ENCODE data around the gene CCDC192. TPM values are rescaled to one million over a fixed set of nuclear protein-coding genes. Genes with fewer than 3 reads are reported as not detected.
"Not testable (repeated sequence)": the region's sequence is repeated elsewhere in the genome, so short reads cannot be mapped to it uniquely, and the experiment has no call there.

Gene CCDC192
- total RNA-seq, 1 experiment from 2014 or later, result not detected

GRCh38 chr5:127667926-127668325 lies 35.3 kb upstream of the CCDC192 start:
- Histone ChIP-seq H3K4me1 (ENCODE audit: insufficient read depth, low read length, poor library complexity, severe bottlenecking) (no peaks in the 10 kb centered on the region), H3K27ac (ENCODE audit: low read depth, low read length, poor library complexity, severe bottlenecking) (no peak overlapping the region), H3K36me3 (ENCODE audit: insufficient read depth, low read length, poor library complexity, severe bottlenecking) (no peaks in the 10 kb centered on the region), H3K4me3 (ENCODE audit: low read depth, low read length, poor library complexity, severe bottlenecking) (no peak overlapping the region), H3K9me3 (ENCODE audit: low read depth, low read length, poor library complexity, severe bottlenecking) (no peaks in the 10 kb centered on the region), H3K27me3 (replicated peaks; ENCODE audit: insufficient read depth, low read depth, low read length, poor library complexity) (peaks cover 25% of the 10 kb centered on the region)
- POLR2A ChIA-PET (ENCODE audit: low non-redundant PET), result no interaction called here
- DNase-seq (ENCODE audit: low spot score), result no peak
- no peak for TF ChIP-seq CTCF (conservative IDR thresholded peaks at IDR 0.05; ENCODE audit: low read depth, low read length)
- no peak for TF ChIP-seq EZH2 (IDR thresholded peaks at IDR 0.05; ENCODE audit: borderline replicate concordance, low read depth, low read length, poor library complexity, severe bottlenecking)
- CTCF ChIA-PET, result no interaction called here
- BruUV-seq (replicated peaks), result no TSS peak
- intact Hi-C loops (cut with micrococcal nuclease; ENCODE audit: unreplicated experiment), result no loop called here

- CTCF ChIA-PET, result interaction anchor here (0.6 kb wide), 1 partner anchor 13 kb away, joined by 3 read pairs; no protein-coding TSS in a partner anchor
- H3K4me3 ChIP-seq (ENCODE audit: low read depth, low read length, poor library complexity, severe bottlenecking), result no peak overlapping the region
Observed at GRCh38 chr5:127671218-127671617, 32.0 kb upstream of the CCDC192 start.

GRCh38 chr5:127673117-127673800 lies 29.9 kb upstream of the CCDC192 start:
- BruUV-seq (replicated peaks), result no TSS peak
- no peaks in the 10 kb centered on the region for H3K36me3 ChIP-seq (ENCODE audit: insufficient read depth, low read length, poor library complexity, severe bottlenecking)
- H3K27ac ChIP-seq (ENCODE audit: low read depth, low read length, poor library complexity, severe bottlenecking), result no peak overlapping the region
- no peak for TF ChIP-seq CTCF (conservative IDR thresholded peaks at IDR 0.05; ENCODE audit: low read depth, low read length)
- no peak for TF ChIP-seq EZH2 (IDR thresholded peaks at IDR 0.05; ENCODE audit: borderline replicate concordance, low read depth, low read length, poor library complexity, severe bottlenecking)
- no peaks in the 10 kb centered on the region for H3K4me1 ChIP-seq (ENCODE audit: insufficient read depth, low read length, poor library complexity, severe bottlenecking)
- no peaks in the 10 kb centered on the region for H3K9me3 ChIP-seq (ENCODE audit: low read depth, low read length, poor library complexity, severe bottlenecking)
- DNase-seq (ENCODE audit: low spot score), result no peak
- ChIA-PET POLR2A (ENCODE audit: low non-redundant PET) (no interaction called here), CTCF (no interaction called here)
- H3K4me3 ChIP-seq (ENCODE audit: low read depth, low read length, poor library complexity, severe bottlenecking), result no peak overlapping the region
- H3K27me3 ChIP-seq (replicated peaks; ENCODE audit: insufficient read depth, low read depth, low read length, poor library complexity), result peaks cover 11% of the 10 kb centered on the region
- intact Hi-C loops (cut with micrococcal nuclease; ENCODE audit: unreplicated experiment), result no loop called here

More at GRCh38 chr5:127671218-127671617, 32.0 kb upstream of the CCDC192 start:
- peak; percentile 9 for DNase-seq (ENCODE audit: low spot score)
- H3K4me1 ChIP-seq (ENCODE audit: insufficient read depth, low read length, poor library complexity, severe bottlenecking), result no peaks in the 10 kb centered on the region
- TF ChIP-seq CTCF (conservative IDR thresholded peaks at IDR 0.05; ENCODE audit: low read depth, low read length), result no peak
- TF ChIP-seq EZH2 (IDR thresholded peaks at IDR 0.05; ENCODE audit: borderline replicate concordance, low read depth, low read length, poor library complexity, severe bottlenecking), result no peak
- POLR2A ChIA-PET (ENCODE audit: low non-redundant PET), result no interaction called here
- no TSS peak for BruUV-seq (replicated peaks)
- intact Hi-C loops (cut with micrococcal nuclease; ENCODE audit: unreplicated experiment), result no loop called here
- H3K9me3 ChIP-seq (ENCODE audit: low read depth, low read length, poor library complexity, severe bottlenecking), result no peaks in the 10 kb centered on the region
- H3K27me3 ChIP-seq (replicated peaks; ENCODE audit: insufficient read depth, low read depth, low read length, poor library complexity), result peaks cover 15% of the 10 kb centered on the region
- no peaks in the 10 kb centered on the region for H3K36me3 ChIP-seq (ENCODE audit: insufficient read depth, low read length, poor library complexity, severe bottlenecking)
- no peak overlapping the region for H3K27ac ChIP-seq (ENCODE audit: low read depth, low read length, poor library complexity, severe bottlenecking)

- H3K27ac ChIP-seq (ENCODE audit: low read depth, low read length, poor library complexity, severe bottlenecking); BruUV-seq (replicated peaks); DNase-seq (ENCODE audit: low spot score); intact Hi-C loops (cut with micrococcal nuclease; ENCODE audit: unreplicated experiment); H3K4me3 ChIP-seq (ENCODE audit: low read depth, low read length, poor library complexity, severe bottlenecking); H3K4me1 ChIP-seq (ENCODE audit: insufficient read depth, low read length, poor library complexity, severe bottlenecking); H3K27me3 ChIP-seq (replicated peaks; ENCODE audit: insufficient read depth, low read depth, low read length, poor library complexity); POLR2A ChIA-PET (ENCODE audit: low non-redundant PET); H3K36me3 ChIP-seq (ENCODE audit: insufficient read depth, low read length, poor library complexity, severe bottlenecking); H3K9me3 ChIP-seq (ENCODE audit: low read depth, low read length, poor library complexity, severe bottlenecking): not testable (repeated sequence)
- CTCF ChIA-PET, result interaction anchor here (0.7 kb wide), 1 partner anchor 24 kb away, joined by 3 read pairs; no protein-coding TSS in a partner anchor
Observed at GRCh38 chr5:127676951-127677350, 26.2 kb upstream of the CCDC192 start.

GRCh38 chr5:127679691-127680330 lies 23.4 kb upstream of the CCDC192 start:
- intact Hi-C loops (cut with micrococcal nuclease; ENCODE audit: unreplicated experiment); H3K36me3 ChIP-seq (ENCODE audit: insufficient read depth, low read length, poor library complexity, severe bottlenecking); H3K4me1 ChIP-seq (ENCODE audit: insufficient read depth, low read length, poor library complexity, severe bottlenecking); H3K27me3 ChIP-seq (replicated peaks; ENCODE audit: insufficient read depth, low read depth, low read length, poor library complexity); H3K4me3 ChIP-seq (ENCODE audit: low read depth, low read length, poor library complexity, severe bottlenecking); DNase-seq (ENCODE audit: low spot score); H3K27ac ChIP-seq (ENCODE audit: low read depth, low read length, poor library complexity, severe bottlenecking); BruUV-seq (replicated peaks); H3K9me3 ChIP-seq (ENCODE audit: low read depth, low read length, poor library complexity, severe bottlenecking); POLR2A ChIA-PET (ENCODE audit: low non-redundant PET); CTCF ChIA-PET: not testable (repeated sequence)
